Calu3 (cell line): ENCODE results near the gene ATOX1. TPM values are rescaled to one million over a fixed set of nuclear protein-coding genes. Genes with fewer than 3 reads are reported as not detected.

ENCODE experiments used
- BruUV-seq: library from RNA; stranded (reverse); fragments of 400-500 nt; replicated peaks from 2 replicates; lab custom pipeline; 2021; lab: Mats Ljungman, UMichigan
- CTCF ChIA-PET: fragments of 300-600 bp; sonication (Branson Sonifier 250); formaldehyde crosslinking; loops from one replicate; lab custom pipeline; 2022; ENCODE audit warnings: antibody characterized with exemption; lab: Charles Lee
- DNase-seq: peaks from one replicate; pipeline ENCODE4 v3.0.0; 2022
- H3K27ac Mint-ChIP-seq: one replicate; pipeline ENCODE4 v1.8.0; 2022; ENCODE audit warnings: mixed read lengths; ENCODE audit not compliant: unreplicated experiment
- H3K27me3 Mint-ChIP-seq: one replicate; pipeline ENCODE4 v1.8.0; 2022; ENCODE audit warnings: mixed read lengths; ENCODE audit not compliant: unreplicated experiment
- H3K36me3 Mint-ChIP-seq: one replicate; pipeline ENCODE4 v1.8.0; 2022; ENCODE audit warnings: mild to moderate bottlenecking, moderate library complexity, mixed read lengths; ENCODE audit not compliant: insufficient read depth, unreplicated experiment
- H3K4me1 Mint-ChIP-seq: one replicate; pipeline ENCODE4 v1.8.0; 2022; ENCODE audit warnings: mild to moderate bottlenecking, low read depth, mixed read lengths; ENCODE audit not compliant: unreplicated experiment
- H3K4me3 Mint-ChIP-seq: one replicate; pipeline ENCODE4 v1.8.0; 2022; ENCODE audit warnings: mild to moderate bottlenecking, low read depth, moderate library complexity, mixed read lengths; ENCODE audit not compliant: unreplicated experiment
- H3K9me3 Mint-ChIP-seq: one replicate; pipeline ENCODE4 v1.8.0; 2022; ENCODE audit warnings: low read depth, mixed read lengths; ENCODE audit not compliant: unreplicated experiment
- intact Hi-C: fragments of 100-400 bp; cut with micrococcal nuclease; formaldehyde crosslinking; loops from one replicate; pipeline ENCODE4 v1.10.0; 2022; ENCODE audit not compliant: unreplicated experiment
- total RNA-seq: library from RNA; stranded (reverse); gene quantifications from 2 replicates; pipeline ENCODE4 v1.2.3, GENCODE V29; 2022
- TF ChIP-seq, protein P1 (sequence below): fragments of 200-600 bp; IDR thresholded peaks from one replicate; pipeline ENCODE4 v1.8.0; 2022; ENCODE audit warnings: antibody characterized with exemption; ENCODE audit not compliant: unreplicated experiment

ATOX1 gene
- total RNA-seq, 1 experiment from 2014 or later = 239 TPM

- Mint-ChIP-seq H3K4me1 (peaks cover 34% of the 10 kb centered on the region), H3K4me3 (no peak overlapping the region), H3K27me3 (no peaks in the 10 kb centered on the region), H3K9me3 (no peaks in the 10 kb centered on the region), H3K36me3 (peaks cover 25% of the 10 kb centered on the region), H3K27ac (no peak overlapping the region)
- no peak for DNase-seq
- intact Hi-C loops = no loop called here
- TF ChIP-seq, protein P1, sequence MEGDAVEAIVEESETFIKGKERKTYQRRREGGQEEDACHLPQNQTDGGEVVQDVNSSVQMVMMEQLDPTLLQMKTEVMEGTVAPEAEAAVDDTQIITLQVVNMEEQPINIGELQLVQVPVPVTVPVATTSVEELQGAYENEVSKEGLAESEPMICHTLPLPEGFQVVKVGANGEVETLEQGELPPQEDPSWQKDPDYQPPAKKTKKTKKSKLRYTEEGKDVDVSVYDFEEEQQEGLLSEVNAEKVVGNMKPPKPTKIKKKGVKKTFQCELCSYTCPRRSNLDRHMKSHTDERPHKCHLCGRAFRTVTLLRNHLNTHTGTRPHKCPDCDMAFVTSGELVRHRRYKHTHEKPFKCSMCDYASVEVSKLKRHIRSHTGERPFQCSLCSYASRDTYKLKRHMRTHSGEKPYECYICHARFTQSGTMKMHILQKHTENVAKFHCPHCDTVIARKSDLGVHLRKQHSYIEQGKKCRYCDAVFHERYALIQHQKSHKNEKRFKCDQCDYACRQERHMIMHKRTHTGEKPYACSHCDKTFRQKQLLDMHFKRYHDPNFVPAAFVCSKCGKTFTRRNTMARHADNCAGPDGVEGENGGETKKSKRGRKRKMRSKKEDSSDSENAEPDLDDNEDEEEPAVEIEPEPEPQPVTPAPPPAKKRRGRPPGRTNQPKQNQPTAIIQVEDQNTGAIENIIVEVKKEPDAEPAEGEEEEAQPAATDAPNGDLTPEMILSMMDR = no peak
- no TSS peak for BruUV-seq
- CTCF ChIA-PET = interaction anchor here (0.9 to 1.5 kb wide), 2 partner anchors 17 to 79 kb away, joined by 5 to 6 read pairs; no protein-coding TSS in a partner anchor
Measured at GRCh38 chr5:151738125-151738848, 20.1 kb downstream of the ATOX1 start.

GRCh38 chr5:151737431-151737830 is 21.0 kb downstream of the ATOX1 start:
- no peaks in the 10 kb centered on the region for H3K27me3 Mint-ChIP-seq
- TF ChIP-seq, protein P1 = no peak
- BruUV-seq = no TSS peak
- CTCF ChIA-PET = no interaction called here
- H3K4me1 Mint-ChIP-seq = peaks cover 26% of the 10 kb centered on the region
- H3K9me3 Mint-ChIP-seq = no peaks in the 10 kb centered on the region
- intact Hi-C loops = no loop called here
- H3K36me3 Mint-ChIP-seq = peaks cover 20% of the 10 kb centered on the region
- no peak overlapping the region for H3K27ac Mint-ChIP-seq
- H3K4me3 Mint-ChIP-seq = no peak overlapping the region
- no peak for DNase-seq

DNA sequence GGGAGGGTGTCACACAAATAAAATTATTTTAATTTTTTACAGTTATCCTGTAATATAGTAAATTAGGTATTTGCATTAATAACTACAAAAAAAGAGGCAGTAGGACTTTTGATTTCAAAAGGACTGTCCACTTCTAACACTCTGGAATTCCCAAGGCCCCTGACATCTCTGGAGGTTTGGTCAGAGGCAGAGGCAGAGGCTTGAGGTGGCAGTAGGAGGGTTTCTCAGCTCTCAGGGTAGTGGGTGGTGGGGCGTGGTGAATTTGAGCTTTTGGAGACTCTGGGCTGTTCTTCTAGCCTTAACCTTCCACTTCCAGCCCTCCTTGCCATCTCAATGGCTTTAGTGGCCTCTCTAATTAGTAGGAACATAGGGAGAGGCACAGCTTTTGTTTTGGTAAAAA is 22.8 kb downstream of the ATOX1 start:
- peaks cover 12% of the 10 kb centered on the region for H3K36me3 Mint-ChIP-seq
- H3K4me3 Mint-ChIP-seq = no peak overlapping the region
- H3K4me1 Mint-ChIP-seq = peaks cover 11% of the 10 kb centered on the region
- intact Hi-C loops = no loop called here
- H3K9me3 Mint-ChIP-seq = no peaks in the 10 kb centered on the region
- no TSS peak for BruUV-seq
- CTCF ChIA-PET = no interaction called here
- TF ChIP-seq, protein P1 = no peak
- DNase-seq = no peak
- no peaks in the 10 kb centered on the region for H3K27me3 Mint-ChIP-seq
- no peak overlapping the region for H3K27ac Mint-ChIP-seq

DNA sequence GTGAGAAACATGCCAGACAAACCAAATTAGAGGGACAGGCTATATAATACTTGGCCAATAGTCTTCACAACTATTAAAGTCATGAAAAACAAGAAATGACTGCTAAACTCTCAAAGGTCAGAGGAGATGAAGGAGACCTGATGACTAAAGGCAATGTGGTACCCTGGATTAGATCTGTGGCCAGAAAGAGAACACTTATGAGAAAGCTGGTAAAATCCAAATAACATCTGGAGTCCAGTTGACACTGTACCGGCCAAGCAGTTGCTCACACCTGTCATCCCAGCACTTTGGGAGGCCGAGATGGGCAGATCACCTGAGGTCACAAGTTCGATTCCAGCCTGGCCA is 24.4 kb downstream of the ATOX1 start:
- Mint-ChIP-seq H3K4me1 (peaks cover 12% of the 10 kb centered on the region), H3K36me3 (peaks cover 20% of the 10 kb centered on the region), H3K27me3 (no peaks in the 10 kb centered on the region), H3K4me3 (no peak overlapping the region), H3K9me3 (no peaks in the 10 kb centered on the region), H3K27ac (no peak overlapping the region)
- DNase-seq = no peak
- BruUV-seq = no TSS peak
- CTCF ChIA-PET = no interaction called here
- TF ChIP-seq, protein P1 = no peak
- intact Hi-C loops = no loop called here
